Endothelial cell of umbilical vein (primary cell): Measurements from ENCODE around the gene FAM200A.
"Not testable (repeated sequence)": the region's sequence is repeated elsewhere in the genome, so short reads cannot be mapped to it uniquely, and the experiment has no call there.

Experiments
- EZH2 ChIP-seq: IDR thresholded peaks from 2 replicates; pipeline ENCODE4 v1.6.1; 2012; ENCODE audit warnings: borderline replicate concordance, low read depth, mild to moderate bottlenecking, moderate library complexity, low read length, inconsistent platforms; ENCODE audit not compliant: severe bottlenecking
- FOS ChIP-seq: IDR thresholded peaks from 2 replicates; pipeline ENCODE4 v1.6.1; 2011; ENCODE audit warnings: mild to moderate bottlenecking, low read length, moderate library complexity, borderline replicate concordance; ENCODE audit not compliant: insufficient read depth
- GATA2 ChIP-seq: IDR thresholded peaks from 2 replicates; pipeline ENCODE4 v1.7.0; 2011; ENCODE audit warnings: low read depth, mild to moderate bottlenecking, moderate library complexity, mixed read lengths, low read length; ENCODE audit not compliant: insufficient read length, insufficient read depth
- JUN ChIP-seq: IDR thresholded peaks from 2 replicates; pipeline ENCODE4 v1.6.1; 2011; ENCODE audit warnings: borderline replicate concordance, low read depth; ENCODE audit not compliant: insufficient read length, insufficient read depth
- MYC ChIP-seq: IDR thresholded peaks from one replicate; pipeline ENCODE4 v1.6.1; 2011; ENCODE audit warnings: mild to moderate bottlenecking, low read depth, low read length
- POLR2A ChIP-seq: IDR thresholded peaks from 2 replicates; pipeline ENCODE4 v1.6.1; 2012; ENCODE audit warnings: low read depth, mild to moderate bottlenecking, control low read depth, low read length
- POLR2AphosphoS5 ChIP-seq: IDR thresholded peaks from 2 replicates; pipeline ENCODE4 v1.6.1; 2012; ENCODE audit warnings: low read depth, mild to moderate bottlenecking, control low read depth, low read length, moderate library complexity; ENCODE audit not compliant: insufficient read depth
- TF ChIP-seq, protein P1 (sequence below), 2 donors: IDR thresholded peaks; 1 replicate in 1 of 2; 2 replicates in 1 of 2; pipeline ENCODE4 v1.5.1; 2011; ENCODE audit warnings: low read length in 2 of 2, mild to moderate bottlenecking in 2 of 2, moderate library complexity in 2 of 2, control low read depth in 1 of 2, inconsistent platforms in 1 of 2, low read depth in 1 of 2; ENCODE audit not compliant: insufficient read depth in 1 of 2; ENCODE audit errors: extremely low read depth in 1 of 2
- TF ChIP-seq, protein P2 (sequence below): IDR thresholded peaks from 2 replicates; pipeline ENCODE4 v1.6.1; 2011; ENCODE audit not compliant: insufficient read depth, insufficient read length

DNA sequence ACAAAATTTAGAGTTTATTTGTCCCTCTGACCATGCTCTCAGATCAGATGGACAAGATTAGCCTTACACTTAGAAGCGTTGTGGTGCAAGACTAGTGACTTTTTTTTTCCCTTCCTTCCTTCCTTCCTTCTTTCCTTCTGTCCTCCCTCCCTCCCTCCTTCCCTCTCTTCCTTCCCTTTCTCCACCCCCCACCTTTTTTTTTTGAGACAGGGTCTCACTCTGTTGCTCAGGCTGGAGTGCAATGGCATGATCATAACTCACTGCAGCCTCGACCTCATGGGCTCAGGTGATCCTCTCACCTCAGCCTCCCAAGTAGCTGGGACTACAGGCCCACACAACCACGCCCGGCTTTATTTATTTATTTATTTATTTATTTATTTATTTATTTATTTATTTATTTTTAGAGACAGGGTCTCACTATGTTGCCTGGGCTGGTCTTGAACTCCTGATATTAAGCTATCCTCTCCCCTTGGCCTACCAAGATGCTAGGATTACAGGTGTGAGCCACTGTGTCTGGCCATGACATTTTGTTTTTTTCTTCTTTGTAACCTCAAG lies 28.9 kb upstream of the FAM200A start:
- TF ChIP-seq, protein P1, sequence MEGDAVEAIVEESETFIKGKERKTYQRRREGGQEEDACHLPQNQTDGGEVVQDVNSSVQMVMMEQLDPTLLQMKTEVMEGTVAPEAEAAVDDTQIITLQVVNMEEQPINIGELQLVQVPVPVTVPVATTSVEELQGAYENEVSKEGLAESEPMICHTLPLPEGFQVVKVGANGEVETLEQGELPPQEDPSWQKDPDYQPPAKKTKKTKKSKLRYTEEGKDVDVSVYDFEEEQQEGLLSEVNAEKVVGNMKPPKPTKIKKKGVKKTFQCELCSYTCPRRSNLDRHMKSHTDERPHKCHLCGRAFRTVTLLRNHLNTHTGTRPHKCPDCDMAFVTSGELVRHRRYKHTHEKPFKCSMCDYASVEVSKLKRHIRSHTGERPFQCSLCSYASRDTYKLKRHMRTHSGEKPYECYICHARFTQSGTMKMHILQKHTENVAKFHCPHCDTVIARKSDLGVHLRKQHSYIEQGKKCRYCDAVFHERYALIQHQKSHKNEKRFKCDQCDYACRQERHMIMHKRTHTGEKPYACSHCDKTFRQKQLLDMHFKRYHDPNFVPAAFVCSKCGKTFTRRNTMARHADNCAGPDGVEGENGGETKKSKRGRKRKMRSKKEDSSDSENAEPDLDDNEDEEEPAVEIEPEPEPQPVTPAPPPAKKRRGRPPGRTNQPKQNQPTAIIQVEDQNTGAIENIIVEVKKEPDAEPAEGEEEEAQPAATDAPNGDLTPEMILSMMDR (IDR thresholded peaks at IDR 0.05; ENCODE audit: extremely low read depth in 1 of 2, insufficient read depth in 1 of 2, low read depth in 1 of 2, low read length in 2 of 2): not testable (repeated sequence)
- TF ChIP-seq POLR2AphosphoS5, MYC, GATA2, POLR2A, JUN, EZH2, FOS: not testable (repeated sequence)
- TF ChIP-seq, protein P2, sequence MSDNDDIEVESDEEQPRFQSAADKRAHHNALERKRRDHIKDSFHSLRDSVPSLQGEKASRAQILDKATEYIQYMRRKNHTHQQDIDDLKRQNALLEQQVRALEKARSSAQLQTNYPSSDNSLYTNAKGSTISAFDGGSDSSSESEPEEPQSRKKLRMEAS: not testable (repeated sequence)
